Small intestine (tissue), 7 donors: Measurements from ENCODE around the gene AKAP7. TPM values are rescaled to one million over a fixed set of nuclear protein-coding genes. Genes with fewer than 3 reads are reported as not detected.

ENCODE experiments used
- DNase-seq, 2 donors: peaks; one replicate each; pipeline versions ENCODE4 v3.0.0 to v3.0.0-alpha.2; 2013
- FAIRE-seq: peaks from 2 replicates; lab custom pipeline; 2012; peaks lifted over from hg19 to GRCh38; lab: Jason Lieb, UNC
- H3K27ac ChIP-seq, 3 donors: one replicate each; pipeline ENCODE4 v1.5.1; 2013; ENCODE audit warnings: low read length in 2 of 3, mild to moderate bottlenecking in 2 of 3, control low read depth in 1 of 3, inconsistent platforms in 1 of 3, low read depth in 1 of 3, moderate library complexity in 1 of 3
- H3K27me3 ChIP-seq, 3 donors: one replicate each; pipeline ENCODE4 v1.6.1; 2013; ENCODE audit warnings: low read length in 3 of 3, inconsistent platforms in 1 of 3; ENCODE audit not compliant: control insufficient read depth in 3 of 3, insufficient read depth in 3 of 3
- H3K36me3 ChIP-seq, 3 donors: one replicate each; pipeline ENCODE4 v1.6.1; 2013; ENCODE audit warnings: low read length in 3 of 3, inconsistent platforms in 1 of 3, low read depth in 1 of 3, mild to moderate bottlenecking in 1 of 3, moderate library complexity in 1 of 3; ENCODE audit not compliant: control insufficient read depth in 3 of 3, insufficient read depth in 2 of 3
- H3K4me1 ChIP-seq, 3 donors: one replicate each; pipeline ENCODE4 v1.6.1; 2013; ENCODE audit warnings: low read length in 2 of 3, inconsistent platforms in 1 of 3, low read depth in 1 of 3, mild to moderate bottlenecking in 1 of 3, moderate library complexity in 1 of 3; ENCODE audit not compliant: control insufficient read depth in 3 of 3, insufficient read depth in 2 of 3
- H3K4me3 ChIP-seq, 3 donors: one replicate each; pipeline ENCODE4 v1.5.1; 2013; ENCODE audit warnings: low read length in 3 of 3, control low read depth in 1 of 3, inconsistent platforms in 1 of 3, low read depth in 1 of 3, mild to moderate bottlenecking in 1 of 3, moderate library complexity in 1 of 3
- H3K9me3 ChIP-seq, 2 donors: one replicate each; pipeline ENCODE4 v1.6.1; 2013; ENCODE audit warnings: low read depth in 1 of 2, low read length in 1 of 2; ENCODE audit not compliant: control insufficient read depth in 2 of 2, insufficient read depth in 1 of 2
- WGBS, 3 donors: extraction: QIAGEN DNeasy Blood & Tissue Kit; methylation state at CpG; one replicate each; pipeline ENCODE4 v1.1.7; 2013; 5-methylcytosine and 5-hydroxymethylcytosine counted together
- polyA plus RNA-seq, 4 donors: library from polyadenylated mRNA; stranded (reverse) in 3 of 4; unstranded in 1 of 4; fragments of 200-250 nt in 3 of 4; fragments of 120-200 nt in 1 of 4; gene quantifications; one replicate each; pipeline versions ENCODE4 v1.2.1 to v1.2.3, GENCODE V29; 2013
- donor health status: healthy with polysubstance abuse.
- donor health status: control.
- donor health status: control.
- donor health status: Bipolar disorder and iron deficiency.
- donor health status: healthy.

The AKAP7 gene
- polyA plus RNA-seq, 4 donors: 9.2 to 85.5 (median 21.7) TPM

- H3K27me3 ChIP-seq: no peaks in the 10 kb centered on the region
- peaks cover 0 to 16% (median 0%) of the 10 kb centered on the region in 3 donors for H3K36me3 ChIP-seq
- H3K4me3 ChIP-seq: no peak overlapping the region
- H3K27ac ChIP-seq: peak overlapping the region in 1 of 3 donors; percentile 85
- peaks cover 3 to 46% (median 3%) of the 10 kb centered on the region in 3 donors for H3K4me1 ChIP-seq
- WGBS, 3 donors: 77 to 91% (median 88%) methylated on average over 7 of the region's 7 CpGs
- FAIRE-seq (no peak), DNase-seq (peak in 1 of 2 donors; percentile 81)
- peaks cover 0 to 4% of the 10 kb centered on the region in 2 donors for H3K9me3 ChIP-seq
Observed at GRCh38 chr6:131283466-131284175, 148.4 kb downstream of the AKAP7 start.

GRCh38 chr6:131285548-131285947, 150.3 kb downstream of the AKAP7 start:
- H3K36me3 ChIP-seq: peaks cover 0 to 14% (median 0%) of the 10 kb centered on the region in 3 donors
- FAIRE-seq: no peak
- 83 to 92% (median 84%) methylated on average over 1 of the region's 1 CpG for WGBS, 3 donors

GRCh38 chr6:131286469-131287040, 151.3 kb downstream of the AKAP7 start:
- no peak for FAIRE-seq
- peaks cover 0 to 40% (median 3%) of the 10 kb centered on the region in 3 donors for H3K4me1 ChIP-seq
- WGBS, 3 donors: 97 to 99% (median 99%) methylated on average over 2 of the region's 2 CpGs

More at GRCh38 chr6:131285548-131285947, 150.3 kb downstream of the AKAP7 start:
- DNase-seq: no peak
- Histone ChIP-seq H3K4me1 (peaks cover 3 to 46% (median 3%) of the 10 kb centered on the region in 3 donors), H3K27ac (no peak overlapping the region), H3K27me3 (no peaks in the 10 kb centered on the region), H3K9me3 (peaks cover 0 to 4% of the 10 kb centered on the region in 2 donors), H3K4me3 (no peak overlapping the region)

DNA sequence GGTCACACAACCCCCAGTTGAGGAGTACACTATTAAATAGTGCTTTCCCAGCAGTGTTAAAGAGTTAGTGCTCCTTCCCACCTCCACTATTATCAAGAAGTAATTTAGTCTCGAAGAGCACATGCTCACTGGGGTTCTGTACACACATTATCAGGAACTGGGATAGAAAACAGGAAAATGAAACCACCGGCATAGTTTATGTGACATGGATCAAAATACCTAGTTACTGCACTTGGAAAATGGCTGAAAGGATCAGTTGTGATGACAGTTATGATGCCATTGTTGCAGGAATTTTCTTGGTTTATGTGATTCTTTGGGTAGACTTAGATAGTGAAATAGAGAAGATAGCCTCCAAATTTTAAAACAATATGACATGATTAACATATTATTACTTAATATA, 152.9 kb downstream of the AKAP7 start:
- Histone ChIP-seq H3K4me3 (no peak overlapping the region), H3K36me3 (peaks cover 0 to 11% (median 0%) of the 10 kb centered on the region in 3 donors), H3K9me3 (peaks cover 0 to 4% of the 10 kb centered on the region in 2 donors), H3K27ac (no peak overlapping the region), H3K27me3 (no peaks in the 10 kb centered on the region), H3K4me1 (peaks cover 0 to 41% (median 2%) of the 10 kb centered on the region in 3 donors)
- DNase-seq (no peak), FAIRE-seq (no peak)
- 30 to 54% (median 42%) methylated on average over 2 of the region's 2 CpGs for WGBS, 3 donors

More at GRCh38 chr6:131286469-131287040, 151.3 kb downstream of the AKAP7 start:
- Histone ChIP-seq H3K9me3 (peaks cover 0 to 4% of the 10 kb centered on the region in 2 donors), H3K27me3 (no peaks in the 10 kb centered on the region), H3K27ac (no peak overlapping the region), H3K4me3 (no peak overlapping the region), H3K36me3 (peaks cover 0 to 12% (median 0%) of the 10 kb centered on the region in 3 donors)
- no peak for DNase-seq

- peaks cover 0 to 7% (median 0%) of the 10 kb centered on the region in 3 donors for H3K36me3 ChIP-seq
- peaks cover 0 to 26% (median 2%) of the 10 kb centered on the region in 3 donors for H3K4me1 ChIP-seq
- no peaks in the 10 kb centered on the region for H3K27me3 ChIP-seq
- peaks cover 0 to 4% of the 10 kb centered on the region in 2 donors for H3K9me3 ChIP-seq
- DNase-seq (no peak), FAIRE-seq (no peak)
- no peak overlapping the region for H3K27ac ChIP-seq
- no peak overlapping the region for H3K4me3 ChIP-seq
- WGBS, 3 donors: 94 to 99% (median 97%) methylated on average over 4 of the region's 4 CpGs
Observed at GRCh38 chr6:131290955-131291354, 155.7 kb downstream of the AKAP7 start.

DNA sequence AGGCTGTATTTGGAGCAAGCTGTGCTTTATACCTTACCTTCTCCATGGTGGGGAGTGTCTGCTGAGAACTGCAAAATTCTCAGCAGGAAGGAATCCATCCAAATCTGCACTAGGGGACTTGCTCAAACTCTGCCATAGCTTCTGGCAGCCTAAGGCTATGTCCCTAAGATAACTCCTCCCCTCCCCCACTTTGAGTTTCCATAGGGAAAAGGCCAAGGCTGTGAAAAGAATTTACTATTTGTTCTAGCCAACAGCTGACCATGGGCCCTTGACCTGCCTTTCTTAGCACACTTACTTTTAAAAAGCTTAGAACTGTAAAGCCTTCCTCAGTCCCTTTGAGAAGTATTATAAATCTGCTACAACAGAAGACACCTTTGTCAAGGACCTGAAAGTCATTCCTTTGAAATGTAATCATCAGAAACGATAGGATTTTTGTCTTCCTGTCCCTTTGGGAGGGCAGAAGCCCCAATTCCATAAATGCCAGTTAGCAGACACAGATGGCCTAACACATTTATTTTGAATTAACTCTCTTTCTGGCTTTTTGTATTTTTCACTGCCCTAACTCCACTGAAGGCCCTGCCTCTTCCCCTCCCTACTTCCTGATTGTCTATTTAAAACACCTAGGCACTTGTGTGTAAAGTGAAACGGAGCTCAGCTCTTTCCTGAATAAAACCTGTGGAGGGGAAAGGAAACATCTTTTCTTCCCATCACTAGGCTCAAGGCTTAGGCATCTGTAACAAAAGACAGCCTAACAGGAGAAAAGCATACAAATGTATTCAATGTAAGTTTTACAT, 157.1 kb downstream of the AKAP7 start:
- Histone ChIP-seq H3K4me1 (peaks cover 0 to 26% (median 2%) of the 10 kb centered on the region in 3 donors), H3K27me3 (no peaks in the 10 kb centered on the region), H3K36me3 (peaks cover 0 to 3% (median 0%) of the 10 kb centered on the region in 3 donors), H3K27ac (no peak overlapping the region), H3K9me3 (peaks cover 0 to 3% of the 10 kb centered on the region in 2 donors), H3K4me3 (no peak overlapping the region)
- WGBS, 3 donors: 33 to 37% (median 35%) methylated on average over 2 of the region's 2 CpGs
- FAIRE-seq: no peak
- DNase-seq: peak in 1 of 2 donors; percentile 32

- FAIRE-seq: no peak
- H3K4me3 ChIP-seq: no peak overlapping the region
- H3K27ac ChIP-seq: peak overlapping the region in 1 of 3 donors; percentile 51
Observed at GRCh38 chr6:131293472-131293911, 158.2 kb downstream of the AKAP7 start.

GRCh38 chr6:131295081-131295480, 159.8 kb downstream of the AKAP7 start:
- Histone ChIP-seq H3K27me3 (no peaks in the 10 kb centered on the region), H3K4me1 (peaks cover 0 to 20% (median 2%) of the 10 kb centered on the region in 3 donors), H3K27ac (no peak overlapping the region), H3K36me3 (no peaks in the 10 kb centered on the region), H3K9me3 (no peaks in the 10 kb centered on the region), H3K4me3 (no peak overlapping the region)
- 93 to 95% (median 94%) methylated on average over 10 of the region's 10 CpGs for WGBS, 3 donors
- no peak for DNase-seq
- no peak for FAIRE-seq

More at GRCh38 chr6:131293472-131293911, 158.2 kb downstream of the AKAP7 start:
- no peaks in the 10 kb centered on the region for H3K9me3 ChIP-seq
- DNase-seq: peak; percentile 38 to 41
- no peaks in the 10 kb centered on the region for H3K27me3 ChIP-seq
- peaks cover 0 to 20% (median 2%) of the 10 kb centered on the region in 3 donors for H3K4me1 ChIP-seq
- 29 to 56% (median 35%) methylated on average over 3 of the region's 3 CpGs for WGBS, 3 donors
- no peaks in the 10 kb centered on the region for H3K36me3 ChIP-seq
